ENCODE data around the gene IQGAP2.
A peak's percentile ranks its signal among the peaks of the same experiment; 100 is the strongest.

The IQGAP2 gene

DNA sequence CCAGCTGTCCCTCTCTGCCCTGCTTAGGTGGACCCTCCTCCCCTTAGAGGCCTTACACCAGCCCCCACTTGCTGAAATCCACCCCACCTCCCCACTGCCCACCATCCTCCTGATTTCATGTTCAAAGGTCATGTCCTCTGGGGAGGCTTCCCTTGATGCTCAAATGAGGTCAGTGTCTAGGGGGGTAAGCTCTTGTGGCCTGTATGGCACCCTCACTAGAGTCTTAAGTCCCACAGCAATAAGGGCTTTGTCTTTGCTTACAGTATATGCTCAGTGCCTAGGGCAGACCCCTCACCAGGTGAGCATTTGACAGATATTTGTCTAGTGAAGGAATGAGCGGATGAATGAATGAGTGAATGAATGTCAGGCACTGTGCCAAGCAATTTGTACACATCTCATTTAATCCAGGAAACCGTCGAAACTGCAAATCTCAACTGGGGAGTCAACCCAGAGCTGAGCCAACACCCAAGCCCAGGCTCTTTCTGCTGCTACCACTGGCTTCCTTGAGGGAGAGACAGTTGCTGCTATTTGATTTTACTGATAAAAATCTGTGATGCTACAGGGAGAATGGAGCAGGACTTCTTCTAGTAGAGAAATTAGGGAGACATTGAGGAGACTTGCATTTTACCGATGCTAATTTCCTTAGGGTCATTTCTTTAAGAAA, 101.9 kb downstream of the IQGAP2 start:
- no peak for DNase-seq (ENCODE audit: low spot score)

DNA sequence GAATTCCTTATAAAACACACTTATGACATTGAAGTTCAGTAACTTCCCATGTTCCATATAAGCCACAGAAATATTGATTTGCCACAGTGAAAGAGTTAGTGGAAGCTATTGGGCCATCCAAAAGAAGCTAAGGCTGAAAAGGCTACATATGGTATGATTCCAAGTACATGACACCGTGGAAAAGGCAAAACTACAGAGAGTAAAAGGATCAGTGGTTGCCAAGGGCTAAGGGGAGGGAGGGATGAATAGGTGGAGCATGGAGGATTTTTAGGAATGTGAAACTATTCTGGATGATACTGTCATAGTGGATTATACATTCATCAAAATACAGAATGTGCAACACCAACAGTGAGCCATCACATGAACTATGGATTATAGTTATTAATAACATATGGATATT, 110.4 kb downstream of the IQGAP2 start:
- no peak for DNase-seq (ENCODE audit: low spot score)

- DNase-seq (ENCODE audit: low spot score) = no peak
These were observed 111.2 kb downstream of the IQGAP2 start for GRCh38 chr5:76514292-76514691.

GRCh38 chr5:76514713-76515112, 111.6 kb downstream of the IQGAP2 start:
- DNase-seq (ENCODE audit: low spot score) = no peak

DNA sequence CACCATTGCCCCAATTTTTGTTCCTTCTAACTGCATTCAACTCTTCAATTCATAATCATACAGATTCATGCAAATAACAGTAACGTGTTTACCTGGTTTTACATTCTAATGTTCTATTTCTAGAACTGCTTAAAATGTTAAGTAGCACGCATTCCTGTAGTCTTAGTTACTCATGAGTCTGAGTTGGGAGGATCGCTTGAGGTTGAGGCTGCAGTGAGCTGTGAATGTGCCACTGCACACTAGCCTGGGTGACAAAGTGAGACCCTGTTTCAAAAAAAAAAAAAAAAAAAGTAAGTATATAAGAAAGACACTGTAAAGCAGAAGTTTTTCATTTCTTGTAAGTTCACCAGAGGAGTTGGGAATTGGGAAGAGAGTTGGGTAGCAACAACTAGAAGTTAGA, 114.2 kb downstream of the IQGAP2 start:
- no peak for DNase-seq (ENCODE audit: low spot score)

- DNase-seq (ENCODE audit: low spot score) = peak; percentile 28
These were observed 115.2 kb downstream of the IQGAP2 start for GRCh38 chr5:76518246-76518645.

DNA sequence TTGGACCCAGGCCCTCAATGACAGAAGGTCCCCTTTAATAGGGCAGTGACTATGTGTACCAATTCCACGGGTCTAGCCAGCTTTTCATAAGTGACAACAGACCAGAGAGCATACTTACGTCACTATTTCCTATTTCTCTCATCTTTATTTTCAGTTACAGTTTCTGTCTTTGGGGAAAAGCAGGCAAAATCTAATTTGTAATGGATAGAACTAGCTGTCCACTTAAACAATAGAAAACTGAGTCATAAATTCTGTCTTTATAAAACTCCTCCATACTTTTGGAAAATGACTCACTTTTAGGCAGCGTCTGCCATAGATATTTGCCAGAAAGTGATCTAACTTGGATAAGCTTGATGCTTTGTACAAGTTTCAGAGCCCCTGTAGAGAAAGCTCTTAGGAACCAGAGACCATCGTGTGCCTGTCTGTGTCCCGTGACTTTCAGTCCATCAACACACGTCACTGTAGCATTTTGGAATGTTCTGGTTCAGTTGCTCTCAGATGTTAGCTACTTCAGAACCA, 118.2 kb downstream of the IQGAP2 start:
- no peak for DNase-seq (ENCODE audit: low spot score)

DNA sequence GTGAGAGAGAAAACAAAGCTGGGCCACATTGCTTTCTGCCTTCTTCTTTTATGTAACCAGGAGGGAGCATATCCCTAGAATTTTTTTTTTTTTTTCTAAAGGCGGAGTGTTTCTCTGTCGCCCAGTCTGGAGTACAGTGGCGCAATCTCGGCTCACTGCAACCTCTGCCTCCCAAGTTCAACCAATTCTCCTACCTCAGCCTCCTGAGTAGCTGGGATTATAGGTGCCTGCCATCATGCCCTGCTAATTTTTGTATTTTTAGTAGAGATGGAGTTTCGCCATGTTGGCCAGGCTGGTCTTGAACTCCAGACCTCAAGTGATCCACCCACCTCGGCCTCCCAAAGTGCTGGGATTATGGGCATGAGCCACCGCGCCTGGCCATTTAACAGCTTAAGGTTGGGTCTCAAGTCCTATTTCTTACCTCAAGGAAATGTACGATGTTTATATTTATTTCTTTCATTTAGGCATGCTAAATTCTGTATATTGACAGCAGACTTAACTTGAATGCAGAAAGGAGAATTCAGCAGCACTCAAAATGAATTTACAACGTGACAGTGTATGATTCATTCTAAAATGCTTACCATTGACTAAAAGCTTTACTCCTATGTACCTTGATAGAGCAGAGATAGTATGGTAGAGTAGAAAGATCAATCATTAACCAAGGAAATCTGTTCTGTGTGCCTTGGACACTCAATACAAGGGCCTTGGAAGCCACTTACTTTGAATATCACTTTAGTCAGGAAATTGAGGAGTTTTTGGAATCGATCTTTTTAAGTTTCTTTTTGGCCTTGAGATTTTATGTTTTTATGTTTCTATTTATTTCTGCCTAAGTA, 119.2 kb downstream of the IQGAP2 start:
- no peak for DNase-seq (ENCODE audit: low spot score)

- DNase-seq (ENCODE audit: low spot score) = no peak
These were observed 121.2 kb downstream of the IQGAP2 start for GRCh38 chr5:76524101-76524835.

- no peak for DNase-seq (ENCODE audit: low spot score)
These were observed 121.8 kb downstream of the IQGAP2 start for GRCh38 chr5:76524868-76525267.

DNA sequence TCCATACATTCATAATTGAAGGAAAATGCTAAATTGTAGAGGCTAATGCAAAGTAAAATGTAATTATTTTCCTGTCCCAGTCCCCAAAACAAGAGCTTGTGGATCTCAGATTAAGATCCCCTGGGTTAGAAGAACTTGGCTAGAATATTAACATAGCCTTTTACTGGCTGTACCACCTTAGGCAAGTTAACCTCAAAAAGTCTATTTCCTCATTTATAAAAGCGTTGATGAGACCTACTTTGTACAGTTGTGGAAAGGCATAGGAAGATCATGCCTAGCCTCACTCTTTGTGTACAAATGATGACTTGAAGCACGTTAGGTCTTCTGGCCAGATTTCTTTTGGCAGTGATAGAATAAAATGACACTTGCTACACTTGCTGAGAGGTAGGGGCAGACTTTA, 122.9 kb downstream of the IQGAP2 start:
- DNase-seq (ENCODE audit: low spot score) = no peak

- DNase-seq (ENCODE audit: low spot score) = no peak
These were observed 124.0 kb downstream of the IQGAP2 start for GRCh38 chr5:76526950-76527583.

DNA sequence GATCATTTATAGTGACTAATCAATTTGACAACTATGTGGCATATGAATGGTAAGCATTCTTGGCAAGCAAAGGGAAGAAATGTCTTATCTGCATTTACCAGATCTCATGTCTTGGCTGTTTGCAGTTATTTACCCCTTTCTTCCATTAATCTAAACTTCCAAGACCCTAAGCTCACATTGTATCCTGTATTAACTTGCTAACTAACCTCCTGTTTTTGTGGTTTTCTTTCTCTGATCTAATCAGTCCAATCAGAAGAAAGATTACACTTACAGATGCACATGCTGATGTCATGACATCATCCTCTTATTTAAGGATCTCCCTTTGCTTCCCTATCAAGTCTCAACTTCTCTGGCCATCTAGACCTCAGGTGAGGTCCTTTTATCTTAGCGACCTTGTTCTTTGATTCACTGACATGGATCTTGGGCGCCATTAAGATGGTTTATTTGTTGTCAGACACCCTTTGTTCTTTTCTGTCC, 124.6 kb downstream of the IQGAP2 start:
- DNase-seq (ENCODE audit: low spot score) = peak; percentile 70

DNA sequence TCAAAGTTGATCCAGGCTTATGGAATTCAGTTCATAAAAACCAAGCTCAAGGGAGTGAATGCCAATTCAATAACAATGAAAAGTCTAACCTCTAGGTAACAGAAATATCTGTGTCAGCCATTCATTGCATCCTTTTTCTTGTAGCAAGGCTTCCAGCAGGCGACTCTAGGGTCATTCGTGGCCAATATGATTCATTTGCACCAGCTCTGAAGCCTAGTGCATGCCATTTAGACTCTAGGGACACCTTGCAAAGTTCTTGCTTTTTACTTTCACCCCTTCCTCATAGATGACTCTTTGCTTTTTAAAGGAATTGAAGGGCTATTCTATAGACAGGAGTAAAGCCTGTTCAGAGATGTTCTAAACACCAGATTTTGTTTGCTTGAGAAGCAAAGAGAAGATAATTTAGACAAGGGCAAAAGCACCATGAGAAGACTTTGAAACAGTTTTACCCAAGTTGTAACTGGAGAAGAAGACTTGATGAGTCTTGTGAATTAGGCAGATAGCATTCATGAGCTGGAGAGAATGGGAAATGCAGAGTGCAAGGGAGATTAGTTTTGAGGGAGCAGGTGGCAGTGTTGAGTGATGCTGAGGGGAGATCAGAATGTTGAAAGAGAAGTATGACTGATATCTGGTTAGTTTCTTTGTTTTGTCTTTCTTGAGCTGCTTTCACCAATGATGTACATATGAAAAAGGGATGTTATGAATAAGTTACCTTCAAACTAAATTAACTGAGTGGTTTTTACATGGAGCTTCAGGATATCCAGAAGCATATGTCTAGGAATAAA, 125.7 kb downstream of the IQGAP2 start:
- DNase-seq (ENCODE audit: low spot score) = no peak

DNA sequence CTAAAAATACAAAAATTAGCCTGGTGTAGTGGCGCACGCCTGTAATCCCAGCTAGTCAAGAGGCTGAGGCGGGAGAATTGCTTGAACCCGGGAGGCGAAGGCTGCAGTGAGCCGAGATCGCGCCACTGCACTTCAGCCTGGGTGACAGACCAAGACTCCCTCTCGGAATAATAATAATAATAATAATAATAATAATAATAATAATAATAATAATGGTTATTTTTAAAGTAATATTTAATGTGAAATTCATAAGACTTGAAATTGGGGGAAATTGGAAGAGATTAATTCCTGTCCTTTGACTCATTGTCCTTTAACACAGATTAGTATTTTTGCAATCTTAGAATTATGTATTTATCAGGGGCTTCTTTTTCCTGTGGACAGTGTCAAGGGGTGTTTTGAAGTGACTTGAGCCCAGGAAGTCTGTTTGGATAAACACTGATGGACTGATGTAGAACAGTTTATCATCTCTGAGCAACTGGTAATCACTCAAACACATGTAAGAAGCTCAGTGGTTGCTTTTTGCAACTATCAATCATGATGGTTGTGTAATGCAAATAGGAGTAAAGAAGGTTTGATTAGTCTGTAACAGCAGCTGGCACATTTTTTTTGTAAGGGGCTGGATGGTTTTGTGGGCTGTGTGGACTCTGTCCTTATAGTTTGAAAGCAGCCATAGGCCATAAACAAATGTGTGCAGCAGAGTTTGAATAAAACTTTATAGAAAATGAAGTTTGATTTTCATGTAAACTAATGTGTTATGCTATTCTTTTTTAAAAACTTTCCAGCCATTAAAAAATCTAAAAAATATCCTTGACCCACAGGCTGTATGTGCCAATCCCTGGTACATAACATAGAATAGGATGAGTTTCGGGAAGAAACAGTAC, 126.6 kb downstream of the IQGAP2 start:
- DNase-seq (ENCODE audit: low spot score) = no peak

DNA sequence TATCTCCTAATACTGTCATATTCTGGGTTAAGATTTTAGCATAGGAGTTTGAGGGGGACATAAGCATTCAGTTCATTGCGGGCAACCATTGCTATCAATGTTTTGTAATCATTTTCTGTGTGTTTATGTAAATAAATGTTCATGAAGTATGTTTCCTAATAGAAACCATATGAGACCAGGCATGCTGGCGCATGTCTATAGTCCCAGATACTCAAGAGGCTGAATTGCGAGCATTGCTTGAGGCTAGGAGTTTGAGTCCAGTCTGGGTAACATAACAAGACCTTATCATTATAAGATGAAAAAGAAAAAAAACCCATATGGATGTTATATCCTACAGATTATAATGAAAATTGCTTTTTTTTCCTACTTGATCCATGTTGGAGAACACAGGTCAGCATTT, 129.0 kb downstream of the IQGAP2 start:
- DNase-seq (ENCODE audit: low spot score) = no peak

- DNase-seq (ENCODE audit: low spot score) = no peak
These were observed 129.9 kb downstream of the IQGAP2 start for GRCh38 chr5:76532973-76533372.

DNA sequence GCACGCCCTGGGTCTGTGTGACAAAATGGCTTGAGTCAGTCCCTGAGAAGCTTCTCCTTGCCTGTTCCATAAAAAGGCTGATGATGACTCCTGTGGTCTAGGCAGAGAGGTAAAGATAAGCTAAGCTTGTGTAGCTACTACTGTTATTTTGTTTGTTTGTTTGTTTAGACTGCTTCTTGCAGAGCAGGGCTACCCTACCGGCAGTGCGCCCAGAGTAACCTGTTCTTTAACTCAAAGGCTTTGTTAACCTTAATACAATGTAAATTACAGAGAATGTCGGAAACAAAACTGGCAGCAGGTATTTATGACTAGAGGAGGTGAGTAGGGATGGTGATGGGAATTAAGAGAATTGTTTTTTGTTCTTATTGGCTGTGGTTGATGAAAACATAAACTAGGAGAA, 132.5 kb downstream of the IQGAP2 start:
- DNase-seq (ENCODE audit: low spot score) = no peak

GRCh38 chr5:76537073-76537543, 134.0 kb downstream of the IQGAP2 start:
- DNase-seq (ENCODE audit: low spot score) = no peak

- DNase-seq (ENCODE audit: low spot score) = no peak
These were observed 139.2 kb downstream of the IQGAP2 start for GRCh38 chr5:76542241-76542640.
